K562 (cell line): ENCODE data around the gene ALG14. TPM values are rescaled to one million over a fixed set of nuclear protein-coding genes. Genes with fewer than 3 reads are reported as not detected.

ENCODE experiments used
- ATAC-seq: fragments of 200-7000 bp; cut with Tn5 transposase; 3 replicates; pipeline ENCODE4 v1.9.1; 2020; ENCODE audit warnings: moderate library complexity
- BruUV-seq: library from RNA; stranded (reverse); fragments of 400-500 nt; replicated peaks from 2 replicates; lab custom pipeline; 2021; lab: Mats Ljungman, UMichigan
- CTCF ChIA-PET: fragments of 300-600 bp; formaldehyde crosslinking; extraction: SDS; loops from one replicate; lab custom pipeline; 2021; ENCODE audit warnings: low intra/inter-chr PET ratio; lab: Yijun Ruan, JAX
- POLR2A ChIA-PET: fragments of 300-600, 350-650 bp; sonication (Branson Sonifier 250); formaldehyde crosslinking; extraction: SDS; loops from one replicate; lab custom pipeline; 2021; ENCODE audit warnings: antibody characterized with exemption, inconsistent platforms; lab: Yijun Ruan, JAX
- DNase-seq, 4 experiments: peaks; one replicate each; pipeline versions ENCODE4 v3.0.0 to v3.0.0-alpha.2; 2011 to 2018; ENCODE audit warnings: low spot score in 3 of 4, mixed read lengths in 3 of 4; ENCODE audit errors: extremely low read depth in 1 of 4
- FAIRE-seq: peaks from 2 replicates; lab custom pipeline; 2011; peaks lifted over from hg19 to GRCh38; lab: Jason Lieb, UNC
- H2AFZ ChIP-seq: 2 replicates; pipeline ENCODE4 v1.6.0; 2011; ENCODE audit warnings: low read depth, low read length, control low read depth, inconsistent platforms
- H3K27ac ChIP-seq: fragments of 200-600 bp; 3 replicates; pipeline ENCODE4 v1.8.0; 2011; ENCODE audit warnings: low read depth, mild to moderate bottlenecking, control low read depth, inconsistent platforms, low read length, moderate library complexity, mixed read lengths; ENCODE audit errors: extremely low read depth
- H3K27me3 ChIP-seq, 2 experiments: fragments of 300-600 bp in 1 of 2; 2 replicates in 1 of 2; 3 replicates in 1 of 2; pipeline versions ENCODE4 v1.6.0 to v1.8.0; 2011; ENCODE audit warnings: inconsistent platforms in 2 of 2, low read length in 2 of 2, mild to moderate bottlenecking in 1 of 2, mixed read lengths in 1 of 2, moderate library complexity in 1 of 2; ENCODE audit not compliant: control insufficient read depth in 2 of 2, insufficient read depth in 2 of 2
- H3K36me3 ChIP-seq: fragments of 300-600 bp; 3 replicates; pipeline ENCODE4 v1.8.0; 2011; ENCODE audit warnings: mild to moderate bottlenecking, low read length, inconsistent platforms; ENCODE audit not compliant: control insufficient read depth, insufficient read depth
- H3K4me1 ChIP-seq, 2 experiments: fragments of 200-600 bp in 1 of 2; replicated peaks in 1 of 2; 2 replicates in 1 of 2; 3 replicates in 1 of 2; pipeline versions ENCODE4 v1.5.1 to v1.8.0; 2011; ENCODE audit warnings: inconsistent platforms in 2 of 2, low read length in 2 of 2, mild to moderate bottlenecking in 1 of 2, mixed read lengths in 1 of 2, moderate library complexity in 1 of 2; ENCODE audit not compliant: control insufficient read depth in 2 of 2, insufficient read depth in 2 of 2
- H3K4me2 ChIP-seq: 2 replicates; pipeline ENCODE4 v1.6.1; 2011; ENCODE audit warnings: low read length, control low read depth, inconsistent platforms, mixed read lengths; ENCODE audit not compliant: insufficient read depth
- H3K4me3 ChIP-seq: fragments of 200-600 bp; sonication (generic), shearing (Covaris generic); 2 replicates; pipeline ENCODE4 v1.5.1; 2016; ENCODE audit warnings: control low read depth, inconsistent platforms
- H3K79me2 ChIP-seq: fragments of 200-600 bp; 3 replicates; pipeline ENCODE4 v1.8.0; 2011; ENCODE audit warnings: low read length, inconsistent platforms; ENCODE audit not compliant: control insufficient read depth, insufficient read depth
- H3K9ac ChIP-seq, 2 experiments: 2 replicates each; pipeline versions ENCODE4 v1.6.0 to v1.6.1; 2011; ENCODE audit warnings: low read depth in 2 of 2, low read length in 2 of 2, control low read depth in 1 of 2, inconsistent platforms in 1 of 2, mild to moderate bottlenecking in 1 of 2, mixed read lengths in 1 of 2; ENCODE audit not compliant: insufficient read depth in 1 of 2
- H3K9me1 ChIP-seq: one replicate; pipeline ENCODE4 v1.6.0; 2011; ENCODE audit warnings: inconsistent platforms, mild to moderate bottlenecking, low read length, moderate library complexity; ENCODE audit not compliant: control insufficient read depth, insufficient read depth
- H3K9me3 ChIP-seq: replicated peaks from 2 replicates; pipeline ENCODE4 v1.5.1; 2011; ENCODE audit warnings: low read depth, low read length, inconsistent platforms; ENCODE audit not compliant: control insufficient read depth, insufficient read depth
- H4K20me1 ChIP-seq: replicated peaks from 2 replicates; pipeline ENCODE4 v1.6.1; 2011; ENCODE audit warnings: low read length, inconsistent platforms, mixed read lengths; ENCODE audit not compliant: control insufficient read depth, insufficient read depth
- BHLHE40 ChIP-seq: IDR thresholded peaks from 2 replicates; pipeline ENCODE4 v1.6.1; 2011; ENCODE audit warnings: low read length, improper control_type of control experiment
- C11orf30 ChIP-seq: fragments of 450-650 bp; IDR thresholded peaks from 2 replicates; pipeline ENCODE4 v1.6.1; 2016; ENCODE audit warnings: low read depth, mild to moderate bottlenecking
- EGR1 ChIP-seq: fragments of 450-650 bp; conservative IDR thresholded peaks from 2 replicates; pipeline ENCODE4 v1.6.1; 2017; ENCODE audit warnings: mild to moderate bottlenecking
- HOXB6 ChIP-seq: fragments of 250-450 bp; sonication (Bioruptor Pico); IDR thresholded peaks from 2 replicates; pipeline ENCODE4 v1.5.1; 2022; ENCODE audit warnings: mild to moderate bottlenecking, borderline replicate concordance
- KAT7 ChIP-seq: sonication (generic); formaldehyde crosslinking; IDR thresholded peaks from 2 replicates; pipeline ENCODE4 v1.8.0; 2022; ENCODE audit warnings: missing genetic modification reagents, mild to moderate bottlenecking, borderline replicate concordance
- SMAD1 ChIP-seq: fragments of 150-350 bp; IDR thresholded peaks from 2 replicates; pipeline ENCODE4 v1.6.1; 2014; ENCODE audit warnings: low read length, low read depth; ENCODE audit not compliant: partially characterized antibody
- SMARCB1 ChIP-seq: IDR thresholded peaks from 2 replicates; pipeline ENCODE4 v1.6.1; 2011; ENCODE audit warnings: improper control_type of control experiment, low read depth; ENCODE audit not compliant: insufficient read length
- SMARCE1 ChIP-seq: fragments of 450-650 bp; IDR thresholded peaks from 2 replicates; pipeline ENCODE4 v1.7.1; 2016; ENCODE audit warnings: mild to moderate bottlenecking
- TSC22D4 ChIP-seq: fragments of 450-650 bp; IDR thresholded peaks from 2 replicates; pipeline ENCODE4 v1.6.1; 2016; ENCODE audit warnings: missing genetic modification characterization, missing biosample characterization, control low read depth
- ZNF316 ChIP-seq: fragments of 450-650 bp; IDR thresholded peaks from 2 replicates; pipeline ENCODE4 v1.6.1; 2016
- in situ Hi-C: fragments of 300-500 bp; cut with MboI; formaldehyde crosslinking; loops from 4 replicates; pipeline ENCODE4 v1.15.0; 2018; ENCODE audit warnings: inconsistent platforms, mixed read lengths
- intact Hi-C: fragments of 100-400 bp; cut with micrococcal nuclease; formaldehyde crosslinking; loops from 2 replicates; pipeline ENCODE4 v1.14.2; 2022
- polyA plus RNA-seq, 8 experiments: library from polyadenylated mRNA; depleted of rRNA in 4 of 8; stranded (reverse) in 5 of 8; unstranded in 3 of 8; fragments of >200 nt; fragmentation: Nextera tagmentation in 2 of 8; fragmentation: Illumina TruSeq in 1 of 8; extraction: Ambion mirVana in 2 of 8; extraction: Trizol in 1 of 8; gene quantifications; 2 replicates each; pipeline versions ENCODE4 v1.2.1 to v1.2.3, GENCODE V29; 2011 to 2014; ENCODE audit warnings: inconsistent platforms in 1 of 8, missing spikeins in 1 of 8
- total RNA-seq, 7 experiments: library from RNA; depleted of rRNA in 6 of 7; stranded (reverse); fragments of >200 nt in 6 of 7; fragmentation: Illumina TruSeq in 2 of 7; extraction: Trizol in 2 of 7; gene quantifications; 2 replicates each; pipeline versions ENCODE4 v1.2.1 to v1.2.3, GENCODE V29; 2011 to 2021; ENCODE audit warnings: low replicate concordance in 1 of 7
- TF ChIP-seq, protein P1 (sequence below): sonication (generic); formaldehyde crosslinking; IDR thresholded peaks from 2 replicates; pipeline ENCODE4 v1.8.0; 2023; ENCODE audit warnings: mild to moderate bottlenecking, missing genetic modification reagents

Gene ALG14
- total and polyA plus RNA-seq, 9 of the 15 experiments (the other 6 are each of a cell fraction or from before 2014, with no cell fraction given) = 2.8 to 16.2 (median 4.9) TPM

- H3K27me3 ChIP-seq = no peaks in the 10 kb centered on the region
- no peak overlapping the region for H3K27ac ChIP-seq
- CTCF ChIA-PET = no interaction called here
- intact Hi-C loops = no loop called here
- no peaks in the 10 kb centered on the region for H4K20me1 ChIP-seq
- peak; percentile 54 for TF ChIP-seq ZNF316
- peak; percentile 18; the same call in 1 of the 2 replicates for TF ChIP-seq C11orf30
- TF ChIP-seq KAT7 = no peak
- TF ChIP-seq SMAD1 = no peak
- TF ChIP-seq, protein P1, sequence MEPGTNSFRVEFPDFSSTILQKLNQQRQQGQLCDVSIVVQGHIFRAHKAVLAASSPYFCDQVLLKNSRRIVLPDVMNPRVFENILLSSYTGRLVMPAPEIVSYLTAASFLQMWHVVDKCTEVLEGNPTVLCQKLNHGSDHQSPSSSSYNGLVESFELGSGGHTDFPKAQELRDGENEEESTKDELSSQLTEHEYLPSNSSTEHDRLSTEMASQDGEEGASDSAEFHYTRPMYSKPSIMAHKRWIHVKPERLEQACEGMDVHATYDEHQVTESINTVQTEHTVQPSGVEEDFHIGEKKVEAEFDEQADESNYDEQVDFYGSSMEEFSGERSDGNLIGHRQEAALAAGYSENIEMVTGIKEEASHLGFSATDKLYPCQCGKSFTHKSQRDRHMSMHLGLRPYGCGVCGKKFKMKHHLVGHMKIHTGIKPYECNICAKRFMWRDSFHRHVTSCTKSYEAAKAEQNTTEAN (CRISPR knock-in tag) = no peak
- TF ChIP-seq, all 486 proteins: peak for 2
- DNase-seq (no peak), FAIRE-seq (no peak), ATAC-seq (no peak)
- POLR2A ChIA-PET = no interaction called here
- Histone ChIP-seq H3K9me3 (no peaks in the 10 kb centered on the region), H3K9me1 (no peaks in the 10 kb centered on the region), H3K4me3 (no peak overlapping the region), H3K4me1 (no peaks in the 10 kb centered on the region), H3K36me3 (no peaks in the 10 kb centered on the region), H3K4me2 (no peak overlapping the region), H3K79me2 (no peaks in the 10 kb centered on the region), H2AFZ (no peak overlapping the region), H3K9ac (no peak overlapping the region)
- no TSS peak for BruUV-seq
- in situ Hi-C loops = no loop called here
Observed at GRCh38 chr1:95029532-95029931, 43.2 kb downstream of the ALG14 start.

DNA sequence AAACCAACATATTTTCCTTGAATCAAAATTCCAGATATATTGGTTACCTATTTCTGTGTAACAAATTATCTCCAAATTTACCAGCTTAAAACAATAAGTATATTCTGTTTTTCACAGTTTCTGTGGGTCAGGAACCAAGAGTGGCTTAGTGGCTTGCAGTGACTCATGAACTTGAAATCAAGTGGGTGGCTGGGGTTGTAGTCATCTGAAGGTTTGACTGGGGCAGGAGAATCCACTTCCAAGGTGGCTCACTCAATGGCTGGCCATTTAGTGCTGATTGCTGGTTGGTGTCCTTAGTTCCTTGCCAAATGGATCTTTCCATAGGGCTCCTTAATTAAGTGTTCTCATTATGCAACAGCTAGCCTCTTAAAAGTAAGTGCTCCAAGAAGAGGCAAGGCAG lies 43.8 kb downstream of the ALG14 start:
- no peak for DNase-seq
- no TSS peak for BruUV-seq
- Histone ChIP-seq H3K9ac (no peak overlapping the region), H3K9me3 (no peaks in the 10 kb centered on the region), H2AFZ (no peak overlapping the region), H4K20me1 (no peaks in the 10 kb centered on the region), H3K4me1 (no peaks in the 10 kb centered on the region), H3K27ac (no peak overlapping the region), H3K79me2 (no peaks in the 10 kb centered on the region), H3K4me3 (no peak overlapping the region), H3K4me2 (no peak overlapping the region), H3K36me3 (no peaks in the 10 kb centered on the region), H3K9me1 (no peaks in the 10 kb centered on the region), H3K27me3 (no peaks in the 10 kb centered on the region)
- no peak for ATAC-seq
- POLR2A ChIA-PET = no interaction called here
- in situ Hi-C loops (no loop called here), intact Hi-C loops (no loop called here)
- no peak for FAIRE-seq
- TF ChIP-seq EGR1 (0 out of 2 replicates have a peak, but pooled peaks have one; percentile 5), SMARCB1 (no peak), SMARCE1 (no peak), TSC22D4 (no peak), HOXB6 (CRISPR knock-in tag) (no peak), BHLHE40 (no peak)
- CTCF ChIA-PET = no interaction called here
